Endothelial cell of umbilical vein (primary cell): ENCODE data around the gene KYNU. TPM values are rescaled to one million over a fixed set of nuclear protein-coding genes. Genes with fewer than 3 reads are reported as not detected.
"Not testable (repeated sequence)": the region's sequence is repeated elsewhere in the genome, so short reads cannot be mapped to it uniquely, and the experiment has no call there.

Experiments used
- BruUV-seq: library from RNA; stranded (reverse); fragments of 400-500 nt; replicated peaks from 2 replicates; lab custom pipeline; 2021; lab: Mats Ljungman, UMichigan
- CTCF ChIA-PET: fragments of 300-600, 350-600 bp; sonication (Branson Sonifier 250); formaldehyde crosslinking; loops from one replicate; lab custom pipeline; 2021; ENCODE audit warnings: antibody characterized with exemption, inconsistent platforms; lab: Charles Lee
- POLR2A ChIA-PET: fragments of 300-600, 350-600 bp; sonication (Branson Sonifier 250); formaldehyde crosslinking; loops from one replicate; lab custom pipeline; 2021; ENCODE audit warnings: antibody characterized with exemption, inconsistent platforms; lab: Charles Lee
- DNase-seq: peaks from one replicate; pipeline ENCODE4 v3.0.0-alpha.2; 2011; ENCODE audit warnings: low read depth, low spot score
- FAIRE-seq: peaks from 2 replicates; lab custom pipeline; 2011; peaks lifted over from hg19 to GRCh38; lab: Jason Lieb, UNC
- H2AFZ ChIP-seq: 2 replicates; pipeline ENCODE4 v1.6.0; 2012; ENCODE audit warnings: low read depth, low read length, control low read depth, inconsistent platforms
- H3K27ac ChIP-seq: 2 replicates; pipeline ENCODE4 v1.5.1; 2011; ENCODE audit warnings: low read depth, mild to moderate bottlenecking, control low read depth, low read length, moderate library complexity; ENCODE audit not compliant: insufficient read depth
- H3K27me3 ChIP-seq, 2 experiments: 2 replicates each; pipeline versions ENCODE4 v1.6.0 to v1.6.1; 2011; ENCODE audit warnings: low read length in 2 of 2, mixed read lengths in 1 of 2; ENCODE audit not compliant: control insufficient read depth in 2 of 2, insufficient read depth in 2 of 2
- H3K36me3 ChIP-seq, 2 experiments: 2 replicates in 1 of 2; 3 replicates in 1 of 2; pipeline ENCODE4 v1.5.1; 2011; ENCODE audit warnings: low read length in 2 of 2, mild to moderate bottlenecking in 1 of 2, moderate library complexity in 1 of 2; ENCODE audit not compliant: control insufficient read depth in 2 of 2, insufficient read depth in 2 of 2; ENCODE audit errors: extremely low read depth in 1 of 2
- H3K4me1 ChIP-seq: 3 replicates; pipeline ENCODE4 v1.5.1; 2011; ENCODE audit warnings: mild to moderate bottlenecking, low read length; ENCODE audit not compliant: control insufficient read depth, insufficient read depth; ENCODE audit errors: extremely low read depth
- H3K4me2 ChIP-seq: 2 replicates; pipeline ENCODE4 v1.6.1; 2011; ENCODE audit warnings: low read length, control low read depth, mixed read lengths; ENCODE audit not compliant: insufficient read depth
- H3K4me3 ChIP-seq, 3 experiments: fragments of 200-600 bp in 1 of 3; sonication (generic), shearing (Covaris generic) in 1 of 3; replicated peaks in 1 of 3; 2 replicates each; pipeline ENCODE4 v1.5.1; 2011 to 2016; ENCODE audit warnings: control low read depth in 3 of 3, low read length in 3 of 3, mild to moderate bottlenecking in 2 of 3, inconsistent platforms in 1 of 3, low read depth in 1 of 3, moderate library complexity in 1 of 3; ENCODE audit not compliant: insufficient read depth in 1 of 3
- H3K79me2 ChIP-seq: 2 replicates; pipeline ENCODE4 v1.6.0; 2012; ENCODE audit warnings: low read length, inconsistent platforms; ENCODE audit not compliant: control insufficient read depth, insufficient read depth
- H3K9ac ChIP-seq: replicated peaks from 2 replicates; pipeline ENCODE3; 2011; ENCODE audit warnings: low read length, control low read depth; ENCODE audit not compliant: insufficient read depth; ENCODE audit errors: extremely low read depth
- H3K9me1 ChIP-seq: replicated peaks from 3 replicates; pipeline ENCODE4 v1.6.0; 2011; ENCODE audit warnings: mild to moderate bottlenecking, low read length; ENCODE audit not compliant: control insufficient read depth, insufficient read depth; ENCODE audit errors: extremely low read depth
- H3K9me3 ChIP-seq: replicated peaks from 2 replicates; pipeline ENCODE4 v1.5.1; 2012; ENCODE audit warnings: low read length, inconsistent platforms; ENCODE audit not compliant: control insufficient read depth, insufficient read depth
- H4K20me1 ChIP-seq: replicated peaks from 2 replicates; pipeline ENCODE3; 2011; ENCODE audit warnings: mild to moderate bottlenecking, low read length; ENCODE audit not compliant: control insufficient read depth, insufficient read depth; ENCODE audit errors: extremely low read depth
- CTCF ChIP-seq, 2 donors: IDR thresholded peaks; 1 replicate in 1 of 2; 2 replicates in 1 of 2; pipeline ENCODE4 v1.5.1; 2011; ENCODE audit warnings: low read length in 2 of 2, mild to moderate bottlenecking in 2 of 2, moderate library complexity in 2 of 2, control low read depth in 1 of 2, inconsistent platforms in 1 of 2, low read depth in 1 of 2; ENCODE audit not compliant: insufficient read depth in 1 of 2; ENCODE audit errors: extremely low read depth in 1 of 2
- EZH2 ChIP-seq: IDR thresholded peaks from 2 replicates; pipeline ENCODE4 v1.6.1; 2012; ENCODE audit warnings: borderline replicate concordance, low read depth, mild to moderate bottlenecking, moderate library complexity, low read length, inconsistent platforms; ENCODE audit not compliant: severe bottlenecking
- FOS ChIP-seq: IDR thresholded peaks from 2 replicates; pipeline ENCODE4 v1.6.1; 2011; ENCODE audit warnings: mild to moderate bottlenecking, low read length, moderate library complexity, borderline replicate concordance; ENCODE audit not compliant: insufficient read depth
- GATA2 ChIP-seq: IDR thresholded peaks from 2 replicates; pipeline ENCODE4 v1.7.0; 2011; ENCODE audit warnings: low read depth, mild to moderate bottlenecking, moderate library complexity, mixed read lengths, low read length; ENCODE audit not compliant: insufficient read length, insufficient read depth
- JUN ChIP-seq: IDR thresholded peaks from 2 replicates; pipeline ENCODE4 v1.6.1; 2011; ENCODE audit warnings: borderline replicate concordance, low read depth; ENCODE audit not compliant: insufficient read length, insufficient read depth
- MAX ChIP-seq: IDR thresholded peaks from 2 replicates; pipeline ENCODE4 v1.6.1; 2011; ENCODE audit not compliant: insufficient read depth, insufficient read length
- MYC ChIP-seq: IDR thresholded peaks from one replicate; pipeline ENCODE4 v1.6.1; 2011; ENCODE audit warnings: mild to moderate bottlenecking, low read depth, low read length
- POLR2A ChIP-seq: IDR thresholded peaks from 2 replicates; pipeline ENCODE4 v1.6.1; 2012; ENCODE audit warnings: low read depth, mild to moderate bottlenecking, control low read depth, low read length
- POLR2AphosphoS5 ChIP-seq: IDR thresholded peaks from 2 replicates; pipeline ENCODE4 v1.6.1; 2012; ENCODE audit warnings: low read depth, mild to moderate bottlenecking, control low read depth, low read length, moderate library complexity; ENCODE audit not compliant: insufficient read depth
- dilution Hi-C: fragments of 300-500 bp; cut with MboI; formaldehyde crosslinking; loops from one replicate; pipeline ENCODE4 v1.15.0; 2019; ENCODE audit warnings: low sequenced_read_pairs; ENCODE audit not compliant: extremely low pct_ligation_motif_present
- intact Hi-C: fragments of 100-400 bp; cut with micrococcal nuclease; formaldehyde crosslinking; loops from one replicate; pipeline ENCODE4 v1.10.0; 2022
- polyA plus RNA-seq, 4 experiments: library from polyadenylated mRNA; depleted of rRNA in 3 of 4; stranded (reverse) in 3 of 4; unstranded in 1 of 4; fragments of >200 nt; gene quantifications; 2 replicates each; pipeline versions ENCODE4 v1.2.1 to v1.2.3, GENCODE V29; 2011 to 2012; ENCODE audit warnings: missing spikeins in 1 of 4
- total RNA-seq: library from RNA; stranded (reverse); gene quantifications from 2 replicates; pipeline ENCODE4 v1.2.3, GENCODE V29; 2021

The KYNU gene
- total and polyA plus RNA-seq, 2 donors (not counting 3 experiments of a cell fraction or from before 2014, with no cell fraction given): 0.04 TPM; not detected in 1

DNA sequence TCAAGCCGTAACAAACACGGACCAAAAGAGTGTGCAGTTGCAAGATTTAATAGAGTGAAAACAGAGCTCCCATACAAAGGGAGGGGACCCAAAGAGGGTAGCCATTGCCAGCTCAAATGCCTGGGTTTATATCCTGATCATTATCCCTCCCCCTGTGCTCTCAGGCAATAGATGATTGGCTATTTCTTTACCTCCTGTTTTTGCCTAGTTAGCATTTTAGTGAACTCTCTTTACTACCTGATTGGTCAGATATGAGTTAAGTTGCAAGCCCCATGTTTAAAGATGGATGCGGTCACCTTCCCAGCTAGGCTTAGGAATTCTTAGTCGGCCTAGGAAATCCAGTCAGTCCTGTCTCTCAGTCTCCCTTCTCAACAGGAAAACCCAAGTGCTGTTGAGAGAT, 22.9 kb downstream of the KYNU start:
- H4K20me1 ChIP-seq, H3K4me3 ChIP-seq, H3K4me1 ChIP-seq, H2AFZ ChIP-seq, H3K9me3 ChIP-seq, H3K9ac ChIP-seq, BruUV-seq, H3K79me2 ChIP-seq, H3K27me3 ChIP-seq, dilution Hi-C loops, H3K9me1 ChIP-seq, DNase-seq, POLR2A ChIA-PET, intact Hi-C loops, H3K27ac ChIP-seq, H3K4me2 ChIP-seq, H3K36me3 ChIP-seq, CTCF ChIA-PET, FAIRE-seq: not testable (repeated sequence)

GRCh38 chr2:142901780-142902179, 24.3 kb downstream of the KYNU start:
- H3K4me1 ChIP-seq: no peaks in the 10 kb centered on the region
- dilution Hi-C loops: no loop called here
- H4K20me1 ChIP-seq: no peaks in the 10 kb centered on the region
- FAIRE-seq (no peak), DNase-seq (no peak)
- H3K4me3 ChIP-seq: no peak overlapping the region
- intact Hi-C loops: no loop called here
- no peak overlapping the region for H2AFZ ChIP-seq
- H3K9me3 ChIP-seq: no peaks in the 10 kb centered on the region
- TF ChIP-seq POLR2A: no peak
- no peak for TF ChIP-seq GATA2
- no peak for TF ChIP-seq JUN
- TF ChIP-seq CTCF (IDR thresholded peaks at IDR 0.05; ENCODE audit: extremely low read depth in 1 of 2, insufficient read depth in 1 of 2, low read depth in 1 of 2, low read length in 2 of 2): no peak
- TF ChIP-seq FOS: no peak
- TF ChIP-seq POLR2AphosphoS5: no peak
- TF ChIP-seq EZH2: no peak
- TF ChIP-seq MAX: no peak
- no peak for TF ChIP-seq MYC
- no peak overlapping the region for H3K27ac ChIP-seq
- H3K79me2 ChIP-seq: no peaks in the 10 kb centered on the region
- H3K36me3 ChIP-seq: no peaks in the 10 kb centered on the region
- H3K4me2 ChIP-seq: no peak overlapping the region
- ChIA-PET CTCF (no interaction called here), POLR2A (no interaction called here)
- H3K9me1 ChIP-seq: no peaks in the 10 kb centered on the region
- H3K9ac ChIP-seq: no peak overlapping the region
- no peaks in the 10 kb centered on the region for H3K27me3 ChIP-seq
- BruUV-seq: no TSS peak

DNA sequence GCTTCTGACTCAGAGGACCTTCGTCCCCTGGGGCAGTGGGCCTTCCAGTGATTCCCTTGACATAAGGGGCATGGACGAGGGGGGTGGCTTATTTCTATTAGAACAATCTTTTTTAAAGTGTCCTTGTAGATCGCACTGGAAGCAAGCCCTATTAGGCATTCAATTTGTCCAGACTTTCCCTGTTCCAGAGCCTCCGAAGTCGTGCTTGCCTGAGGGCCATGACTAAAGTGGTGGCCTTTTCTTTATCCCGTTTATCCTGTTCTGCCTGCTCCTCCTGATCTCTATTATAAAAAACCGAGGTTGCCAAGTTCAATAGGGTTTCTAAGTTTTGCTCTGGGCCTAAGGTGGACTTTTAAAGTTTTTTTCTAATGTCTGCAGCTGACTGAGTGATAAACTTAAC, 26.3 kb downstream of the KYNU start:
- H3K27ac ChIP-seq, CTCF ChIA-PET, FAIRE-seq, DNase-seq, dilution Hi-C loops, H3K27me3 ChIP-seq, H3K9me3 ChIP-seq, H4K20me1 ChIP-seq, H3K79me2 ChIP-seq, intact Hi-C loops, H3K4me3 ChIP-seq, H3K9me1 ChIP-seq, H3K9ac ChIP-seq, BruUV-seq, H3K4me2 ChIP-seq, POLR2A ChIA-PET, H3K4me1 ChIP-seq, H3K36me3 ChIP-seq, H2AFZ ChIP-seq: not testable (repeated sequence)
